Left ventricle myocardium inferior (tissue), 1 donor: ENCODE results near the gene LRRC26. TPM values are rescaled to one million over a fixed set of nuclear protein-coding genes. Genes with fewer than 3 reads are reported as not detected.

ENCODE experiments used
- DNase-seq: peaks from one replicate; pipeline ENCODE4 v3.0.0-alpha.2; 2020
- H3K27ac ChIP-seq: fragments of 200-600 bp; replicated peaks from 2 replicates; pipeline ENCODE4 v1.8.0; 2021
- H3K27me3 ChIP-seq: fragments of 200-600 bp; 2 replicates; pipeline ENCODE4 v1.8.0; 2021; ENCODE audit warnings: low read depth
- H3K36me3 ChIP-seq: fragments of 200-600 bp; 2 replicates; pipeline ENCODE4 v1.8.0; 2021
- H3K4me1 ChIP-seq: fragments of 200-600 bp; 2 replicates; pipeline ENCODE4 v1.8.0; 2021
- H3K4me3 ChIP-seq: fragments of 200-600 bp; 2 replicates; pipeline ENCODE4 v1.8.0; 2021; ENCODE audit warnings: mild to moderate bottlenecking, moderate library complexity
- H3K9me3 ChIP-seq: fragments of 200-600 bp; replicated peaks from 2 replicates; pipeline ENCODE4 v1.8.0; 2021
- CTCF ChIP-seq: fragments of 200-600 bp; IDR thresholded peaks from 2 replicates; pipeline ENCODE4 v1.8.0; 2021; ENCODE audit warnings: antibody characterized with exemption, mild to moderate bottlenecking, borderline replicate concordance
- intact Hi-C: fragments of 100-400 bp; cut with micrococcal nuclease; formaldehyde crosslinking; loops from one replicate; pipeline ENCODE4 v1.11.0; 2022
- total RNA-seq: library from RNA; stranded (reverse); fragmentation: NEBNext Ultra II Directional; extraction: Animal tissue kit (Norgen Biotek cat#: 25700); gene quantifications from one replicate; pipeline ENCODE4 v1.2.1, GENCODE V29; 2021
- donor health status: DM: no; HTN: yes; CAD: no; lungs with severe emphysema.

LRRC26 gene
- total RNA-seq, 1 donor from 2014 or later, result not detected

GRCh38 chr9:137160716-137161557, 8.9 kb downstream of the LRRC26 start:
- no peak overlapping the region for H3K27ac ChIP-seq
- peaks cover 100% of the 10 kb centered on the region for H3K27me3 ChIP-seq
- no peak for TF ChIP-seq CTCF
- no peaks in the 10 kb centered on the region for H3K9me3 ChIP-seq
- intact Hi-C loops, result no loop called here
- no peak for DNase-seq
- H3K4me3 ChIP-seq, result no peak overlapping the region
- H3K4me1 ChIP-seq, result peaks cover 27% of the 10 kb centered on the region
- no peaks in the 10 kb centered on the region for H3K36me3 ChIP-seq

GRCh38 chr9:137160054-137160425, 9.8 kb downstream of the LRRC26 start:
- Histone ChIP-seq H3K27ac (no peak overlapping the region), H3K9me3 (no peaks in the 10 kb centered on the region), H3K36me3 (no peaks in the 10 kb centered on the region), H3K4me1 (peaks cover 27% of the 10 kb centered on the region), H3K27me3 (peaks cover 100% of the 10 kb centered on the region), H3K4me3 (no peak overlapping the region)
- DNase-seq, result no peak
- no peak for TF ChIP-seq CTCF
- intact Hi-C loops, result no loop called here

- Histone ChIP-seq H3K27ac (no peak overlapping the region), H3K9me3 (no peaks in the 10 kb centered on the region), H3K4me1 (peaks cover 27% of the 10 kb centered on the region), H3K4me3 (no peak overlapping the region), H3K36me3 (no peaks in the 10 kb centered on the region), H3K27me3 (peaks cover 100% of the 10 kb centered on the region)
- no peak for DNase-seq
- no peak for TF ChIP-seq CTCF
- intact Hi-C loops, result no loop called here
Measured at GRCh38 chr9:137159105-137160053, 10.5 kb downstream of the LRRC26 start.

- Histone ChIP-seq H3K36me3 (no peaks in the 10 kb centered on the region), H3K27me3 (peaks cover 100% of the 10 kb centered on the region), H3K4me3 (no peak overlapping the region), H3K27ac (no peak overlapping the region), H3K9me3 (no peaks in the 10 kb centered on the region), H3K4me1 (peaks cover 27% of the 10 kb centered on the region)
- intact Hi-C loops, result no loop called here
- TF ChIP-seq CTCF, result no peak
- DNase-seq, result no peak
Measured at GRCh38 chr9:137158625-137159024, 11.2 kb downstream of the LRRC26 start.

GRCh38 chr9:137157618-137158415, 12.0 kb downstream of the LRRC26 start:
- peaks cover 19% of the 10 kb centered on the region for H3K4me1 ChIP-seq
- intact Hi-C loops, result no loop called here
- no peak for TF ChIP-seq CTCF
- no peak overlapping the region for H3K27ac ChIP-seq
- H3K27me3 ChIP-seq, result peaks cover 100% of the 10 kb centered on the region
- DNase-seq, result no peak
- no peak overlapping the region for H3K4me3 ChIP-seq
- H3K9me3 ChIP-seq, result no peaks in the 10 kb centered on the region
- H3K36me3 ChIP-seq, result no peaks in the 10 kb centered on the region
